Activated T-cell treated with anti-CD3 and anti-CD28 coated beads for 4 hours (primary cell): ENCODE data around the gene KHDC1.
"Not testable (repeated sequence)": the region's sequence is repeated elsewhere in the genome, so short reads cannot be mapped to it uniquely, and the experiment has no call there.

ENCODE experiments used
- DNase-seq: peaks from one replicate; pipeline ENCODE4 v3.0.0-alpha.2; 2020

Gene KHDC1

GRCh38 chr6:73248192-73248903, 14.6 kb downstream of the KHDC1 start:
- no peak for DNase-seq

GRCh38 chr6:73242001-73242400, 21.0 kb downstream of the KHDC1 start:
- no peak for DNase-seq

- no peak for DNase-seq
Observed at GRCh38 chr6:73240730-73241129, 22.3 kb downstream of the KHDC1 start.

- DNase-seq: no peak
Observed at GRCh38 chr6:73236144-73236750, 26.7 kb downstream of the KHDC1 start.

GRCh38 chr6:73234733-73235132, 28.3 kb downstream of the KHDC1 start:
- no peak for DNase-seq

GRCh38 chr6:73233971-73234370, 29.0 kb downstream of the KHDC1 start:
- not testable (repeated sequence) for DNase-seq

GRCh38 chr6:73233048-73233447, 29.9 kb downstream of the KHDC1 start:
- no peak for DNase-seq

GRCh38 chr6:73231986-73232391, 31.0 kb downstream of the KHDC1 start:
- DNase-seq: no peak

- no peak for DNase-seq
Observed at GRCh38 chr6:73227606-73228255, 35.3 kb downstream of the KHDC1 start.

- no peak for DNase-seq
Observed at GRCh38 chr6:73225396-73225795, 37.6 kb downstream of the KHDC1 start, which contains the start of gene KHDC1L. KHDC1L (minus strand) TSS chr6:73225496; CDS start chr6:73225408, 88 bp downstream.

- DNase-seq: no peak
Observed at GRCh38 chr6:73216859-73217258, 46.1 kb downstream of the KHDC1 start.

- DNase-seq: no peak
Observed at GRCh38 chr6:73209117-73209516, 53.9 kb downstream of the KHDC1 start.

- no peak for DNase-seq
Observed at GRCh38 chr6:73207221-73207837, 55.7 kb downstream of the KHDC1 start.

- no peak for DNase-seq
Observed at GRCh38 chr6:73204252-73204651, 58.7 kb downstream of the KHDC1 start.

- no peak for DNase-seq
Observed at GRCh38 chr6:73203098-73203497, 59.9 kb downstream of the KHDC1 start.

GRCh38 chr6:73200735-73201134, 62.3 kb downstream of the KHDC1 start:
- no peak for DNase-seq

GRCh38 chr6:73200247-73200646, 62.7 kb downstream of the KHDC1 start:
- no peak for DNase-seq

GRCh38 chr6:73194744-73195143, 68.3 kb downstream of the KHDC1 start:
- DNase-seq: no peak

GRCh38 chr6:73193302-73193701, 69.7 kb downstream of the KHDC1 start:
- DNase-seq: not testable (repeated sequence)
